Measurements from ENCODE around the gene UROC1.

DNA sequence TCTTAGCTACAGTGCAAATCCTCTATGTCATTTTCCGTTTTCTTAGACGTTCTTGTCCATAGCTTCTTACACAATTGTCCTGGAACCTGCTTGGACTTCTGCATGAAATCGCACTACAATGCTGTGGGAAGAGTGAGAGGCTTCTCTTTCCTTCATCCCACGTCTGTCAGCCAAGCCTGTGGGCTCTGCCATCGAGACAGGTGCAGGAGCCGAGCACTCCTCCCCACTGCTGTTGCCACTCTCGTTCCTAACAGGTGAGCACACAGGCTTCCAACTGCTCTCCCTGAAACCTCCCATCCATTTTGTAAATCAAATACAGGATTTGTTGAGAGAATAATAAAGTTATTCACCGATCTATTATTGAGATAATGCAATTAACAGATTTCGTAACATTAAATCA is 65.4 kb downstream of the UROC1 start:
- TF ChIP-seq, protein P1, sequence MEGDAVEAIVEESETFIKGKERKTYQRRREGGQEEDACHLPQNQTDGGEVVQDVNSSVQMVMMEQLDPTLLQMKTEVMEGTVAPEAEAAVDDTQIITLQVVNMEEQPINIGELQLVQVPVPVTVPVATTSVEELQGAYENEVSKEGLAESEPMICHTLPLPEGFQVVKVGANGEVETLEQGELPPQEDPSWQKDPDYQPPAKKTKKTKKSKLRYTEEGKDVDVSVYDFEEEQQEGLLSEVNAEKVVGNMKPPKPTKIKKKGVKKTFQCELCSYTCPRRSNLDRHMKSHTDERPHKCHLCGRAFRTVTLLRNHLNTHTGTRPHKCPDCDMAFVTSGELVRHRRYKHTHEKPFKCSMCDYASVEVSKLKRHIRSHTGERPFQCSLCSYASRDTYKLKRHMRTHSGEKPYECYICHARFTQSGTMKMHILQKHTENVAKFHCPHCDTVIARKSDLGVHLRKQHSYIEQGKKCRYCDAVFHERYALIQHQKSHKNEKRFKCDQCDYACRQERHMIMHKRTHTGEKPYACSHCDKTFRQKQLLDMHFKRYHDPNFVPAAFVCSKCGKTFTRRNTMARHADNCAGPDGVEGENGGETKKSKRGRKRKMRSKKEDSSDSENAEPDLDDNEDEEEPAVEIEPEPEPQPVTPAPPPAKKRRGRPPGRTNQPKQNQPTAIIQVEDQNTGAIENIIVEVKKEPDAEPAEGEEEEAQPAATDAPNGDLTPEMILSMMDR (IDR thresholded peaks at IDR 0.05), result no peak
- no peak for TF ChIP-seq EZH2 (IDR thresholded peaks at IDR 0.05; ENCODE audit: borderline replicate concordance, insufficient read depth, low read depth, low read length, poor library complexity, severe bottlenecking)
